Neural cell (in vitro differentiated cells): ENCODE measurements around the gene SMIM35. TPM values are rescaled to one million over a fixed set of nuclear protein-coding genes. Genes with fewer than 3 reads are reported as not detected.

Experiments
- H2AFZ ChIP-seq: fragments of 200-600, 300-800 bp; sonication (generic), shearing (Covaris generic); 2 replicates; pipeline ENCODE4 v1.6.0; 2014; ENCODE audit warnings: low read depth, mild to moderate bottlenecking, antibody characterized with exemption, low read length, moderate library complexity
- H3F3A ChIP-seq: fragments of 200-600 bp; shearing (Covaris generic); 2 replicates; pipeline ENCODE4 v1.6.1; 2016; ENCODE audit warnings: mild to moderate bottlenecking, moderate library complexity, mixed read lengths, antibody characterized with exemption, low read length; ENCODE audit not compliant: insufficient read depth, poor library complexity, severe bottlenecking
- H3K27ac ChIP-seq: fragments of 200-600, 300-800 bp; sonication (generic), shearing (Covaris generic); 2 replicates; pipeline ENCODE4 v1.5.1; 2014; ENCODE audit warnings: mild to moderate bottlenecking, low read length, moderate library complexity
- H3K27me3 ChIP-seq: fragments of 300-800, 200-600 bp; sonication (generic), shearing (Covaris generic); 2 replicates; pipeline ENCODE4 v1.6.0; 2014; ENCODE audit warnings: mild to moderate bottlenecking, low read depth, low read length, moderate library complexity; ENCODE audit not compliant: insufficient read depth
- H3K36me3 ChIP-seq: fragments of 300-800, 200-600 bp; sonication (generic), shearing (Covaris generic); 2 replicates; pipeline ENCODE4 v1.5.1; 2014; ENCODE audit warnings: mild to moderate bottlenecking, antibody characterized with exemption, low read length, moderate library complexity; ENCODE audit not compliant: insufficient read depth
- H3K4me2 ChIP-seq: fragments of 300-800, 200-600 bp; sonication (generic), shearing (Covaris generic); 2 replicates; pipeline ENCODE4 v1.6.0; 2014; ENCODE audit warnings: mild to moderate bottlenecking, low read length
- H3K4me3 ChIP-seq: fragments of 300-800, 200-600 bp; sonication (generic), shearing (Covaris generic); 2 replicates; pipeline ENCODE4 v1.5.1; 2014; ENCODE audit warnings: mild to moderate bottlenecking, low read length, moderate library complexity
- H3K79me2 ChIP-seq: fragments of 200-600 bp; shearing (Covaris generic); replicated peaks from 2 replicates; pipeline ENCODE4 v1.6.0; 2014; ENCODE audit warnings: mild to moderate bottlenecking, low read length, moderate library complexity; ENCODE audit not compliant: insufficient read depth
- H3K9ac ChIP-seq: fragments of 300-800, 200-600 bp; sonication (generic), shearing (Covaris generic); 2 replicates; pipeline ENCODE4 v1.6.1; 2016; ENCODE audit warnings: mild to moderate bottlenecking, low read length, mixed read lengths
- H3K9me2 ChIP-seq: fragments of 200-600 bp; shearing (Covaris generic); 2 replicates; pipeline ENCODE4 v1.6.1; 2016; ENCODE audit warnings: mild to moderate bottlenecking, low read length, mixed read lengths; ENCODE audit not compliant: insufficient read depth
- H3K9me3 ChIP-seq: fragments of 200-600, 300-800 bp; sonication (generic), shearing (Covaris generic); 2 replicates; pipeline ENCODE4 v1.6.1; 2016; ENCODE audit warnings: mild to moderate bottlenecking, mixed run types, low read length, moderate library complexity, mixed read lengths
- H4K20me1 ChIP-seq: fragments of 200-600 bp; shearing (Covaris generic); 2 replicates; pipeline ENCODE4 v1.6.1; 2016; ENCODE audit warnings: mild to moderate bottlenecking, mixed run types; ENCODE audit not compliant: insufficient read depth
- CTCF ChIP-seq: fragments of 450-650 bp; IDR thresholded peaks from 2 replicates; pipeline ENCODE4 v1.5.1; 2014; ENCODE audit warnings: antibody characterized with exemption, mild to moderate bottlenecking, moderate library complexity; ENCODE audit not compliant: poor library complexity, severe bottlenecking
- EP300 ChIP-seq: fragments of 450-650 bp; conservative IDR thresholded peaks from 2 replicates; pipeline ENCODE4 v1.6.1; 2014; ENCODE audit warnings: antibody characterized with exemption, mild to moderate bottlenecking, moderate library complexity; ENCODE audit not compliant: poor library complexity, severe bottlenecking
- EZH2 ChIP-seq: fragments of 200-600, 300-800 bp; shearing (Covaris generic), sonication (generic); IDR thresholded peaks from 2 replicates; pipeline ENCODE4 v1.6.1; 2014; ENCODE audit warnings: antibody characterized with exemption, low read length, borderline replicate concordance, mild to moderate bottlenecking; ENCODE audit not compliant: insufficient read depth, poor library complexity, severe bottlenecking
- MXI1 ChIP-seq: fragments of 450-650 bp; conservative IDR thresholded peaks from 2 replicates; pipeline ENCODE4 v1.6.1; 2014; ENCODE audit warnings: antibody characterized with exemption, mild to moderate bottlenecking; ENCODE audit not compliant: poor library complexity, severe bottlenecking
- POLR2AphosphoS5 ChIP-seq: IDR thresholded peaks from 2 replicates; pipeline ENCODE4 v1.6.1; 2012
- RAD21 ChIP-seq: fragments of 450-650 bp; conservative IDR thresholded peaks from 2 replicates; pipeline ENCODE4 v1.6.1; 2014; ENCODE audit warnings: antibody characterized with exemption, mild to moderate bottlenecking, moderate library complexity
- REST ChIP-seq: IDR thresholded peaks from 2 replicates; pipeline ENCODE4 v1.6.1; 2012; ENCODE audit warnings: borderline replicate concordance
- SMC3 ChIP-seq: fragments of 450-650 bp; conservative IDR thresholded peaks from 2 replicates; pipeline ENCODE4 v1.6.1; 2014; ENCODE audit warnings: antibody characterized with exemption, mild to moderate bottlenecking, moderate library complexity; ENCODE audit not compliant: poor library complexity
- TAF1 ChIP-seq: IDR thresholded peaks from 2 replicates; pipeline ENCODE4 v1.6.1; 2012; ENCODE audit warnings: low read depth
- polyA plus RNA-seq: library from polyadenylated mRNA; depleted of rRNA; stranded (reverse); fragments of >200 nt; gene quantifications from 2 replicates; pipeline ENCODE4 v1.2.3, GENCODE V29; 2014

Gene SMIM35
- polyA plus RNA-seq, 1 donor from 2014 or later, result not detected

- TF ChIP-seq EZH2 (no peak), TAF1 (no peak), EP300 (no peak), MXI1 (no peak), REST (no peak), SMC3 (no peak), CTCF (no peak)
- Histone ChIP-seq H3K9me3 (no peaks in the 10 kb centered on the region), H3K4me2 (no peak overlapping the region), H2AFZ (no peak overlapping the region), H3K27ac (no peak overlapping the region), H4K20me1 (no peaks in the 10 kb centered on the region), H3K27me3 (no peaks in the 10 kb centered on the region), H3K4me3 (no peak overlapping the region), H3K9me2 (no peaks in the 10 kb centered on the region), H3K79me2 (no peaks in the 10 kb centered on the region), H3K9ac (no peak overlapping the region), H3K36me3 (no peaks in the 10 kb centered on the region), H3F3A (no peaks in the 10 kb centered on the region)
These were observed 86.5 kb downstream of the SMIM35 start for GRCh38 chr11:118000067-118000849.

DNA sequence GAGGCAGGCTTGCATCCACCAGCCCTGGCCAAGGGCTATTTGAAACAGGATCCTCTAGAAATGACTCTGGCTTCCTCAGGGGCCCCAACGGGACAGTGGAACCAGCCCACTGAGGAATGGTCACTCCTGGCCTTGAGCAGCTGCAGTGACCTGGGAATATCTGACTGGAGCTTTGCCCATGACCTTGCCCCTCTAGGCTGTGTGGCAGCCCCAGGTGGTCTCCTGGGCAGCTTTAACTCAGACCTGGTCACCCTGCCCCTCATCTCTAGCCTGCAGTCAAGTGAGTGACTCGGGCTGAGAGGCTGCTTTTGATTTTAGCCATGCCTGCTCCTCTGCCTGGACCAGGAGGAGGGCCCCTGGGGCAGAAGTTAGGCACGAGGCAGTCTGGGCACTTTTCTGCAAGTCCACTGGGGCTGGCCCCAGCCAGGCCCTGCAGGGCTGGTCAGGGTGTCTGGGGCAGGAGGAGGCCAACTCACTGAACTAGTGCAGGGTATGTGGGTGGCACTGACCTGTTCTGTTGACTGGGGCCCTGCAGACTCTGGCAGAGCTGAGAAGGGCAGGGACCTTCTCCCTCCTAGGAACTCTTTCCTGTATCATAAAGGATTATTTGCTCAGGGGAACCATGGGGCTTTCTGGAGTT is 87.3 kb downstream of the SMIM35 start:
- Histone ChIP-seq H3K4me2 (no peak overlapping the region), H3K79me2 (no peaks in the 10 kb centered on the region), H3K27me3 (no peaks in the 10 kb centered on the region), H3K36me3 (no peaks in the 10 kb centered on the region), H3K9ac (no peak overlapping the region), H3K9me3 (no peaks in the 10 kb centered on the region), H3K4me3 (no peak overlapping the region), H3K27ac (no peak overlapping the region), H3K9me2 (no peaks in the 10 kb centered on the region), H3F3A (no peaks in the 10 kb centered on the region), H4K20me1 (no peaks in the 10 kb centered on the region), H2AFZ (no peak overlapping the region)
- no peak for TF ChIP-seq EP300
- TF ChIP-seq TAF1, result no peak
- no peak for TF ChIP-seq EZH2
- no peak for TF ChIP-seq REST
- no peak for TF ChIP-seq CTCF
- TF ChIP-seq SMC3, result no peak
- no peak for TF ChIP-seq MXI1
- no peak for TF ChIP-seq RAD21
- TF ChIP-seq POLR2AphosphoS5, result no peak
